GM18519 (cell line): ENCODE measurements around the gene SCYGR7.
"Not testable (repeated sequence)": the region's sequence is repeated elsewhere in the genome, so short reads cannot be mapped to it uniquely, and the experiment has no call there.

ENCODE experiments used
- ATAC-seq: cut with Tn5 transposase; IDR thresholded peaks from one replicate; pipeline ENCODE4 v1.9.1; 2021; ENCODE audit warnings: mild to moderate bottlenecking, moderate library complexity; ENCODE audit not compliant: unreplicated experiment, low FRiP score

The SCYGR7 gene, protein sequence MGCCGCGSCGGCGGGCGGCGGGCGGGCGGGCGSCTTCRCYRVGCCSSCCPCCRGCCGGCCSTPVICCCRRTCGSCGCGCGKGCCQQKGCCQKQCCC

DNA sequence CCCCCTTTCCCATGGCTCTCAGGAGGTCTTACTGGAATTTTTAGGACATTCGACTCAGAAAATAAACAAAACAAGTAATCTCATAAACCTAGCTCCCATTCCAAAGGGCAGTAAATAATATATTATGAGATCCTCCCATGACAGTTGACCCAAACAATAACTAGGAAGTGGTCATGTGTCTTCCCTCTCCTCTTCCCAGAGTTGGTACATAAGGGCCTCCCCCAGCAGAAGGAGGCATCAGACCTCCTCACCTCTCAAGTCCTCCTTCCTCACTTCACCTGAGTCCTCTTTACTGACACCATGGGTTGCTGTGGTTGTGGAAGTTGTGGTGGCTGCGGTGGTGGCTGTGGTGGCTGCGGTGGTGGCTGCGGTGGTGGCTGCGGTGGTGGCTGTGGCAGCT lies at the start of gene SCYGR7:
Gene SCYGR7, plus strand, starts transcription at position 301 of the 400 bp plus-strand sequence. Its CDS starts 0 bp downstream, at position 301.
- no peak for ATAC-seq

DNA sequence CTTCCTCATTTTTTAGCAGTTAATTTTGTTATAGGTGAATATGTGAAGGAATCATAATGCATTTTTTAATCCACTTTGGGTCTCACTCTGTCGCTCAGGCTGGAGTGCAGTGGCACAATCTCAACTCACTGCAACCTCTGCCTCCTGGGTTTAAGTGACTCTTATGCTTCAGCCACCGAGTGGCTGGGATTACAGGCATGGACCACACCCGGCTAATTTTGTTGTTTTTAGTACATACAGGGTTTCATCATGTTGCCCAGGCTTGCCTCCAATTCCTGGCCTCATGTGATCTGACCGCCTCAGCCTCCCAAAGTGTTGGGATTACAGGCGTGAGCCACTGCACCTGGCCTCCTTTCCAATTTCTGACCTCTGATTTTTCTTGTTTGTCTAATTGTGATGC lies 43.9 kb upstream of the SCYGR7 start:
- no peak for ATAC-seq

DNA sequence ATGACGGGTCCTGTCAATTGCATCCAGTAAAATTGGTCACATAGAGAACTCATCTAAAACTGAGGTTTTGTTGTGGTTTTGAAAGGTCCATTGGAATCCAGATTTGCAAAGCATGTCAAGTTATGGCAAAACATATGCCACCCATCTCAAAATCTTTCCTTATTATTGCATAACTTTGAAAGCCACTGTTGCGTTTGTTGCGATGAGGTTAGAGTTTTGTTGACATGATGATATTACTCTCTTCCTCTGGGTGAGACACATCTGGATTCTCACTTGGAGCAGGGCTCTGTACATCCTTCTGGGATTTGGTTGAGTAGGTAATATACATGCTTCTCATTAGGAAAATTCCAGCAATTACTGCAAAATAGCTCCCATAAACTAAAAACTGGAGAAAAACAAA lies 40.9 kb upstream of the SCYGR7 start:
- ATAC-seq = no peak

DNA sequence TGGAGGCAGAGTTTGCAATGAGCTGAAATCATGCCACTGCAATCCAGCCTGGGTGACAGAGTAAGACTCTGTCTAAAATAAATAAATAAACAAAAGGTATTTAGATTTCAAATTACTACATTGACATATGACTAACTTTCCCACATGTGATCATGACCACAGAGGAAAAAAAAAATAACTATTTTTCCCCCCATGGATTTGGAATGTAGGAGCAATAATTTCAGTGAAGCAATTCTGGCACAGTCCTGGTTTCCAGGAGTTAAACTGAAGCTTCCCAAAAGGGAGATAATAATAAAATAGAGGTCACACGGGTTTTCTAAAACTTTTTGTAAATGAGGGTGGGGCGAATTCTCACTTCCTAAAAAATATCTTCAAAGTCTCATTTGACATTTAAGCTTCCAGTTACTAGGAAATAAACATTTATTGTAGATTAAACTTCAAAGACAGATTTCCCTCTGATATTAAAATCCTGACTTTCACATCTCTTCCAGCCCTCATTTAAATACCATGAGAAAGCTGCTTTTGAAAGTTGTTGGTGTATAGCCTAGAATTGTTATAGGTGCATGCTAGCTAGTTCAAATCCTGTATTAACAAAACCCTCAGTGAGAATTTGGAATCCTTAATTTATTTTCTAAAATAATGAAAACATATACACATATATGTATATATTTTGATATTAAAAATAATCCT lies 31.0 kb upstream of the SCYGR7 start:
- no peak for ATAC-seq

DNA sequence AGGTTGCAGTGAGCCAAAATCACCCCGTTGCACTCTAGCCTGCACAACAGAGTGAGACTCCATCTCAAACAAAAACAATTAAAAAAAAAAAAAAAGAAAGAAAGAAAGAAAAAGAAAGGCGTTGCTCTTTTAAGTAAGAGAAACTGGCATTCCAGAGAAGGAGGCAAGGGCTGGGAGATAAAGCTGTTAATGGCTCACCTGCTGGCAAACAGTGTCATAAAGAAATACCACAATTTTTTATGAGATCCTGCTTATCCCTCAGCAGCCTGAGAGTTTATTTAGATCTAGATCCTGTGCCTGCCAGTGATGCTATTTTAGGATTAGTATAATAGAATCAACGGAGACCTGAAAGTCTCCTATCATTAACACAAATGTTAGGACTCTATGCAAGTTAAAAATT lies 26.6 kb upstream of the SCYGR7 start:
- ATAC-seq = no peak

DNA sequence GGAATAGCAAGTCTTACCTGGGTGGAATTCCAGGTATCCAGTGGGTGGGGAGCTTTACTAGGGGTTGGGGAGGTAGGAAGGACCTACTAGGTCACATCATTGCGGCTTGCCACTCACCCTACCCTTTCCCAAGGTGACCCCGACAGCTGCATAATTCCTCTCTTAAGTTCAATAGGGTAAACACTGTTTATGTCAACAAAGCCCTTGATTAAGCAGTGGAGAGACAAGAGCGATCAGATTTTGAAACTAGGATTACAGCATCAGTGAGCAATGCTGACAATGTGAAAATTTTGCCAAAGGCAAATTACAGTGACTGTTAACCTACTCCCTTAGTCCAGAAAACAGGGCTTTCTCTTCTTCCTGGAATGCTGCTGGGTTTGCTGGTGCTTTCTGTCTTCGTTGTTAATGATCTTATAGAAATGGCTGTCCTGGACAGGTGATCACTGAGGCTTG lies 24.8 kb upstream of the SCYGR7 start:
- ATAC-seq = no peak

DNA sequence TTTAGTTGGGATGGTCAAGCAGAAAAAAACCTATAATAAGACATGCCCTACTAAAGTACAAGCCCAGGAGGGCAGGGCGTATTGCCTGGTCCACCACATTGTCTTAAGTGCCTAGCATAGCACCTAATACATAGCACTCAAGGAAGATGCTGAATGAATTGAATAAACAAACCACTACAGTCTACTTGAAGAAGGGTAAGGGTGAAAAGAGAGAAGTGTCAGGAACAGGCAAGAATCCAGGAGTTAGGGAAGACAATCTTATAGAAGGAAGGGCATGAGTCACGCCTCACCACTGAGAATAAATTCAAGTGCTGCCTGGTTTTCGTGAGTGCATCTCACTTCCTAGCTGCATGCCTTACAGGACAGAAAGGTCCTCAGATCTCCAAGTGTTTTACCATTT lies 24.2 kb upstream of the SCYGR7 start:
- no peak for ATAC-seq

DNA sequence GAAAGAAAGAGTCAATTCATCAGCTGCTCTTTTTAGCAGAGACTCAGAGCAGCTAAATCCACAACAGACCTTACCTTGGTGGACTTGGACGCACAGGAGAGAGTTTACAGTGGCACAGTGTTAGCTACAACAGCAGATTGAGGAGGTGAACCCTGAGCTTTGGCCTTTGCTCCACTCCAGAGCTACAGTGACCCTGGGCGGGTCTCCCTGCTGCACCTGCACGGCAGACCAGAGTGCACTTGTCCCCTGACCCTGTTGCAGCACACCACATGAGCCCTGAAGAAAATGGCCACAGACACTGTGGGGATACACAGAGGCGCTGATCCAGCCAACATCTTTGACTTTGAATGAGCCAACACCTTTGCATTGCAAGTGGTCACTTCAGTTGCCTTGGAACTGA lies 21.3 kb upstream of the SCYGR7 start:
- no peak for ATAC-seq

DNA sequence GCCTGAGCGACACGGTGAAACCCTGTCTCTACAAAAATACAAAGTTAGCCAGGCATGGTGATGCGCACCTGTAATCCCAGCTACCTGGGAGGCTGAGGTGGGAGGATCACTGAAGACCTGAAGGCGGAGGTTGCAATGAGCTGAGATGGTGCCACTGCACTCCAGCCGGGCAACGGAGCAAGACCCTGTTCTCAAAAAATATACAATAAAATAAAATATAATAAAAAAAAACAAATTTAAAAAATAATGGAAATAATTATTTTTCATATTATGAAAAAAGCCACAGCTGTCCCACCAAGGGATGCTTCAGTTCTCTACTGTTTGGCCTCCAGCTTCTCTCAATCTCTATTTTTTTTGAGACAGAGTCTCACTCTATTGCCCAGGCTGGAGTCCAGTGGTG lies 20.7 kb upstream of the SCYGR7 start:
- no peak for ATAC-seq

DNA sequence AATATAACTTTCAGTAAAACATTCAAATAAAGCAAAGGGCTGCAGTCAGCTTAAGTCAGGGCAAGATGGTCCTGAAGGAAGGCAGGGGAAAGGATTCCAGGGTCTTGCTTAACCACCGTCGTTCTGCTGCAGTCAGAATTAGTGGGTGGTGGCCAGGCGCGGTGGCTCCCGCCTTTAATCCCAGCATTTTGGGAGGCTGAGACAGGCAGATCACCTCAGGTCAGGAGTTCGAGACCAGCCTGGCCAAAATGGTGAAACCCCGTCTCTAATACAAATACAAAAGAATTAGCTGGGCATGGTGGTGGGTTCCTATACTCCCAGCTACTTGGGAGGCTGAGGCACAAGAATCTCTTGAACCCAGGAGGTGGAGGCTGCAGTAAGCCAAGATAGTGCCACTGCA lies 17.1 kb upstream of the SCYGR7 start:
- ATAC-seq = no peak

DNA sequence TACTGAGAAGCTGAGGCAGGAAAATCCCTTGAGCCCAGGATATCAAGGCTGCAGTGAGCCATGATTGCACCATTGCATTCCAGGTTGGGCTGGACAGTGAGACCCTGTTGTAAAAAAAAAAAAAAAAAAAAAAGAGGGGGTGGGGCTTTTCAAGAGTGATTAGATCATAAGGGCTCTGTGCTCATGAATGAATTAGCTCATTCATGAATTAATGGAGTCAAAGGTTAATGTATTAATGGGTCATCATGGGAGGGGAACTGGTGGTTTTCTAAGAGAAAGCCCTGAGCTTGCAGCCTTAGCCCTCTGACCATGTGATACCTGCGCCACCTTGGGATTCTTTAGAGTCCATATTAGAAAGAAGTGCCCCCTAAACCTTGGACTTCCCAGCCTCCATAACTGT lies 14.8 kb upstream of the SCYGR7 start:
- ATAC-seq = no peak

DNA sequence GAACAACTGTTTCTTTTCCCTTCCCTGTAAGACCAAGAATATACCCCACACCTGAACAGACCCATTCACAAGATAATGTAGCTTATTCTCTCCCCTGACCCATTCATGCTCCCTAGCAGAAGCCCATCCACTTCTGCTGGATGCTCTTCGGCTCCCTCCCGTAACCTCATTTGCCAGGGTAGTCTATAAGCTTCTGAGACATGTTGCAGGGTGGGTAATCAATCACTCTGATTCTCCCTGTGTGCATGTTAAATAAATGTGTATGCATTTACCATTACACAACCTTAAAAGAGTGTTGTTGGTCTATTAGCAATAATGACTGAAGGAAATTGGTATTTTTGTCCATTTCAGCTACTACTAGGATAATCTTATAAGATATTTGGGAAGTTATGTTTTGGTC lies 11.6 kb upstream of the SCYGR7 start:
- ATAC-seq = no peak

DNA sequence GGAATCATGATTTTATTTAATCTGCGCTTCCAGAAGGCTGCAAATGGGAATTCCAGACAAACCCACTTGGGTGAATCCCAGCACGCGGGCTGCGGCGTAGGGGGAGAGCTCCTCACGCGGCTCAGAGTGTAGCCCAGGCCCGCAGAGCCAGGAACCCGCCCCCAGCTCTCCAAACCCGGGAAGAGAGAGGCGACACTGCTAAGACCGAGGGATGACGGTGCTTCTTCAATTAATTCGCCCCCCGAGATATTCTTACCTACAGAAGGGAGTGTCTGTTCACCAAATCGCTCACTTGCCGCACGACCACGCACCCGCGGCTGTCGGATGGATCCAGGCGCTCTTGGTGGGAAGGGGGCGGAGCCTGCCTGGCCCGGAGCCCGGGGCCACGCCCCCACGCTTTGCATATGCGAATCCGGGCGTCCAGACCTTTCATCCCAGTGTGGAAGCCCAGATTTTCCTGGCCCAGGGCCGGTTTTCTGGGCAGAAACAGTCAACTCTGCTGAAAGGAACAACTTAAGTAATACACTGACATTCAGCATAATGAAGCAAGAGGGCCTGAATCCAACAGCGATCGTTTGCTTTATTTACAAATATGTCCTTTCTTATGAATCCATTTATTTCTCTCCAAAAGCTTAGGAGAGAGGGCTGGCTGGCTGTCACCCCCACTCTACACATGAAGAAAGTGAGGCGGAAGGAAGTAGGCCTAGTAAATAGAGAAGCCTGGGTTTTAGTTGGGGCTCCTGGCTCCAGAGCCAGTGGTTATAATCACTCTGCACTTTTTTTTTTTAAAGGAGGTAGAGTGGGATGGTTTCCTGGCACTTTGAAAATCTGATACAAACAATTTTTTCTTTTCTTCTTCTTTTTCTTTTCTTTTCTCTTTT lies 10.2 kb upstream of the SCYGR7 start, which contains the start of gene SLC19A3:
Gene SLC19A3, minus strand, starts transcription at position 342 of the 881 bp plus-strand sequence. CDS start 15,710 bp downstream, outside the sequence.
- no peak for ATAC-seq

DNA sequence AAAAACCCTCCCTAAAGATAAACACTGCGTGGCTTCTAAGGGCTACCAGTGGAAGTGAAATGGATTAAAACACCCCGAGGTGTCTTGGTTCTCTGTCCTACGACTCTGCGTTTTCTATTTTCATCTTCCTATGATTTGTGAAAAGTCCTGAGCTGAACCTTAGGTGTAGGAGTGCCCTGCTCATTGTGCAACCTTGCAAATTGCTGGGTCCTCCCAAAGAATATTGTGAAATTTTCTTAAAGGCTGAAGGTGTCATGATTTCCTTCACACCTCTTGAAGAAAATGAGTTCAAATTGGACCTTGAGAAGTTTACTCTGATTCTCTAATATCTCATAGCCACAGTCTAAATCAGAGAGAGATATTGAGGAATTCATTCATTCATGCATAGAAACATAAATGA lies 8.5 kb upstream of the SCYGR7 start:
- no peak for ATAC-seq

DNA sequence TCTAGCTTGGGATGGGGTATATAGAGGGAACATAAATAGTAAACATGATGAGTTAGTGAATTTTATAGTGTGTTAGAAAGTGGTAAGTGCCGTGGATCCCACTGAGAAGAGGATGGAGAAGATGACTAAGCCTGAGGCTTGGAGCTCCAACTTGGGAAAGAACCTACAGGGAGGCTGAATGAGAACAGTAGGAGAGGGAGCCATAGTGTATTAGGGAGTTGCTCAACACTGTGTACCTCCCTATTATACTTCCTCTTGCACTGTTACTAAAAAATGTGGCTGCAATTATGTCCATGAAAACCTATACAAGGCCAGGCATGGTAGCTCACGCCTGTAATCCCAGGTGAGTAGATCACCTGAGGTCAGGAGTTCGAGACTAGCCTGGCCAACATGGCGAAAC lies 7.5 kb upstream of the SCYGR7 start:
- no peak for ATAC-seq

DNA sequence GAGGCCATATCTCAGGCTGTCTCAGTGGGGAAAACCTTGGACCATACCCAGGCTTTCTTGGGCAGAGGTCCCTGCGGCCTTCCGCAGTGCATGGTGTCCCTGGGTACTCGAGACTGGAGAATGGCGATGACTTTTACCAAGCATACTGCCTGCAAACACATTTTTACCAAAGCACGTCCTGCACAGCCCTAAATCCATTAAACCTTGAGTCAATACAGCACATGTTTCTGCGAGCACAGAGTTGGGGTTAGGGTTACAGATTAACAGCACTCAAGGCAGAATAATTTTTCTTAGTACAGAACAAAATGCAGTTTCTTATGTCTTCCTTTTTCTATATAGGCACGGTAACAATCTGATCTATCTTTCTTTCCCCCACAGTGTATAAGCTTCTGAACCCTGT lies 5.3 kb upstream of the SCYGR7 start:
- not testable (repeated sequence) for ATAC-seq

DNA sequence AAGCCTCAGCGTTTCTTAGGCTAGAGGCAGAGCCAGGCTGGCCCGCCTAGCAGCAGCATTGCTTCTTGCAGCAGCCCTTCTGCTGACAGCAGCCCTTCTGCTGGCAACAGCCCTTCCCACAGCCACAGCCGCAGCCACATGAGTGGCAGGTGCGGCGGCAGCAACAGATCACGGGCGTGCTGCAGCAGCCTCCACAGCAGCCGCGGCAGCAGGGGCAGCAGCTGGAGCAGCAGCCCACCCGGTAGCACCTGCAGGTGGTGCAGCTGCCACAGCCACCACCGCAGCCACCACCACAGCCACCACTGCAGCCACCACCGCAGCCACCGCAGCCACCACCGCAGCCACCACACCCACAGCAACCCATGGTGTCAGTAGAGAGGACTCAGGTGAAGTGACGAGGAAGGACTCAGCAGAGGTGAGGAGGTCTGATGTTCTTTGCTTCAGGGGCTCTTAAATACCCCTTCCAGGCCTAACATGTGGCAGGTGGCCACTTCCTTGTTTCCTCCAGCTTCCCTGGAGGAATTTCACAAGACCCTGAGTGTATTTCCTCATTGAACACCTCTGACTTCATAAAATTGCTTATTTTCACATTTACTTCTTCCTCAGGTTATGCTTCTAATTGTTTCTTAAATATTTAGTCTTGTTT lies 3.6 kb upstream of the SCYGR7 start, which contains the start of gene SCYGR6:
Gene SCYGR6, minus strand, starts transcription at position 364 of the 646 bp plus-strand sequence. Its CDS starts 0 bp downstream, at position 364.
- no peak for ATAC-seq

DNA sequence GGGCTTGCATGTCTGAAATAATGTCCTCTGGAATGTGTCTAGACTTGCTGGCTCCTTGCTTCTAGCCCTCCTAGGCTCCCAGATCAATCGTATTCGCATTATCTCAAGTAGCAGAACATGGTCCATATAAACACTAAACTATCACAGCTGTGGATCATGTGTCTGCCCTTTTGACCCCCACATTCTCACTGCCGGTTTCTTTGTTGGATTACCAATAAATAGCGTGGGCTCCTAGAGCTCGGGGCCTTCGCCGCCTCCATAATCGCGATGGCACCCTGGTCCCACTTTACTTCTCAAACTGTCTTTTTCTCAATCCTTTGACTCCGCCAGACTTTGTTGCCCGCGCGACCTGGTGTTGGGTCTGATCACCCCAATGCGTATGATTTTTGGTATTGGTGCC lies 11.2 kb downstream of the SCYGR7 start:
- no peak for ATAC-seq

DNA sequence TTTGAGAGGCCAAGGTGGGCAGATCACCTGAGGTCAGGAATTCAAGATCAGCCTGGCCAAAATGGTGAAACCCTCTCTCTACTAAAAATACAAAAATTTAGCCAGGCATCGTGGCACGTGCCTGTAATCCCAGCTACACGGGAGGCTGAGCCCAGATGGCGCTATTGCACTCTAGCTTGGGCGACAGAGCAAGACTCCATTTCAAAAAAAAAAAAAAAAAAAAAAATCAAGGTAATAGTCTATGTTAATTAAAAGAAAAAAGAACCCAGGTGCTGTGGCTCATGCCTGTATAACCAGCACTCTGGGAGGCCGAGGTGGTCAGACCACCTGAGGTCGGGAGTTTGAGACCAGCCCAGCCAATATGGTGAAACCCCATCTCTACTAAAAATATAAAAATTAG lies 12.6 kb downstream of the SCYGR7 start:
- not testable (repeated sequence) for ATAC-seq

DNA sequence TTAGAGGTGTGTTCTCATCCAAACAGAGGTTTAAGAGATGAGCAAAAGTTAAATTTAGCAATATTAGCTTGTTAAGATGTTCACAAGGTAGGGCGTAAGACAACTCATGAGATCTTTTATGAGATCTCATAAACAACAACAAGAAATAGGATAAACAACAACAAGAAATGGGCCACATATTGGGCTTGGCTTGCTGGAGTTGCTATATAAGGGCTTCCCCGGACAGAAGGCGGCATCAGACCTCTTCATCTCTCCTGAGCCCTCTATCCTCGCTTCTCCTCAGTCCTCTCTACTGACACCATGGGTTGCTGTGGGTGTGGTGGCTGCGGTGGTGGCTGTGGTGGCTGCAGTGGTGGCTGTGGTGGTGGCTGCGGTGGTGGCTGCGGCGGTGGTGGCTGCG lies 17.5 kb downstream of the SCYGR7 start, which contains the start of gene SCYGR8:
Gene SCYGR8, plus strand, starts transcription at position 301 of the 400 bp plus-strand sequence. Its CDS starts 0 bp downstream, at position 301.
- no peak for ATAC-seq

DNA sequence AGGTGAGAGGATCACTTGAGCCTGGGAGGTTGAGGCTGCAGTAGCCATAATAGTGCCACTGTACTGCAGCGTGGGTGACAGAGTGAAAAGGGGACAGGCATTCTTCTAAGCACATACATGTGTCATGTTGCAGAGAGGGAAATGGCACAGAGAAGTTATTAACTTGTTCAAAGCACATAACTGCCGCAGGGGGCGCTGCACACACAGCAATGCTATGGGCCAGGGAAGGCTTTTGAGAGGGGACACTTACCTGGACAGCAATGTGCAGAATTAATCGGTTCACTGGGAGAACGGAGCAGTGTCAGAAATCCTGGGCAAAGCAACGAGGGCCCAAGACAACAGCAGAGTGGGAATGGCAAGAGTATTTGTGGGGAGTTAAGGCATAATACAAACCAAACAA lies 19.9 kb downstream of the SCYGR7 start:
- ATAC-seq = no peak
